AG09319 (cell line): Measurements from ENCODE around the gene CEACAM21.

ENCODE experiments used
- DNase-seq: peaks from one replicate; pipeline ENCODE4 v3.0.0-alpha.2; 2010; ENCODE audit warnings: low read depth; ENCODE audit errors: extremely low read depth
- CTCF ChIP-seq: IDR thresholded peaks from 2 replicates; pipeline ENCODE4 v1.5.1; 2011; ENCODE audit warnings: low read depth, mild to moderate bottlenecking, inconsistent platforms, low read length, moderate library complexity

Gene CEACAM21

GRCh38 chr19:41543582-41543981, 32.4 kb upstream of the CEACAM21 start:
- TF ChIP-seq CTCF: no peak
- no peak for DNase-seq

DNA sequence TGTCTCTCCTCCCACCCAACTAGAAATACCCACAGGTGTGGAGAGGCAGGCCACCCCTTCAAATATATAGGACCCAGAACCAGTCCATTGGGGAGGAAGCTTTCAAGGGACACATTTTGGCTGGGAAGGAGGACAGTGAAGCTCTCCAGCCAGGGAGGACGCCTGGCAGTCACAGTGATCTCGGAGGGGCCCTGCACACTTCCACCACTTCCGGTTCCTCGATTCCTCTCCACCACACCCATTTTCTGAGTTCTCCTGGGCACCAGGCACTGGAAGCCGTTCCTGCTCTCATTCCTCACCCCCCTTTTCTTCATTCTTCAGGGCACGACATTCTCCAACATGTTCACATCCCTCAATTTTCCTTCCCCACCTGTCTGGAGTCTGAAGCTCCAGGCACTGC, 30.4 kb upstream of the CEACAM21 start:
- no peak for TF ChIP-seq CTCF
- DNase-seq: no peak

DNA sequence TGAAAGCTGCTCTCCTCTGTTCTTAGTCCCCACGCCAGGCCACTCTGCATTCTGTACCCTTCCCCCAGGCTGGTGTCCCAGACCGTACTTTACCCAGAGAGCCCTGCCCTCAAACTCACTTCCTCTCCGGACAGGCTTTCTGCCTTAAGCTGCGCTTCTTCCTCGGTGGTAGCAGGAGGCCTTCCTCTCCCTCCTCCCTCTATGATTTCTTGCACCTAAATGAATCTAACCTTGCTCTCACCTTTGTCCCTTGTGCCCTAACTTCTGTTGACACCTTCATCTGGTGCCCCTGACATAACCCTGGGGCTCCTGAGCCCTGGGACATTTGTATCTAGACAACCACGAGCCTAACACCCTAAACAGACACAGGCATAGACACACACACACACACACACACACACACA, 29.6 kb upstream of the CEACAM21 start:
- no peak for DNase-seq
- TF ChIP-seq CTCF: no peak

- no peak for DNase-seq
- TF ChIP-seq CTCF: no peak
Observed at GRCh38 chr19:41546961-41547360, 29.0 kb upstream of the CEACAM21 start.

GRCh38 chr19:41547569-41547968, 28.4 kb upstream of the CEACAM21 start:
- DNase-seq: no peak
- no peak for TF ChIP-seq CTCF

DNA sequence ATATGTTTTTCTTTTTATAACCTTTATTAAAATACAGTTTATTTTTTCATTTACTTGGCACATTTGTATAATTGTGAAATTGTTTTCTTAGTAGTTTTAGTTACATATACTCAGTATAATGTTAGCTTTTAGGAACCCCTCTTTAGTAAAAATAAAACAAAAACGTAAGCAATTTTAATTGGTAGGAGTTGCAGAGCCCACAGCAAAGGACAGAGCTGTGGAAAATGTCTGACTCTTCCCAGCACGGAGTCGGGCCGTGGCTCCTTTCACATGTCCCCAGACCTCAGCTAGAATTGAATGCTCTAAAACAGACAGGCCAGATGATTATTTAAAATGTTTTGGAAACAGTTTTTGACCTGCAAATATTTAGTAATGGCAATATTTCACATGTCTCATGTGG, 27.9 kb upstream of the CEACAM21 start:
- TF ChIP-seq CTCF: no peak
- no peak for DNase-seq

GRCh38 chr19:41548954-41549688, 26.8 kb upstream of the CEACAM21 start:
- no peak for DNase-seq
- TF ChIP-seq CTCF: no peak
